ENCODE measurements around the gene MFN1.

- no peak for TF ChIP-seq CTCF (IDR thresholded peaks at IDR 0.05; ENCODE audit: low read depth, low read length)
- no peak for TF ChIP-seq POLR2A (IDR thresholded peaks at IDR 0.05; ENCODE audit: extremely low read depth, insufficient read length)
Observed at GRCh38 chr3:179418610-179419009, 71.1 kb downstream of the MFN1 start.
